Activated naive CD4-positive, alpha-beta T cell treated with anti-CD3 and anti-CD28 coated beads for 36 hours (primary cell): Measurements from ENCODE around the gene SYNGR3. TPM values are rescaled to one million over a fixed set of nuclear protein-coding genes. Genes with fewer than 3 reads are reported as not detected.

ENCODE experiments used
- CTCF ChIA-PET: fragments of 350-600 bp; sonication (Branson Sonifier 250); formaldehyde crosslinking; loops from one replicate; lab custom pipeline; 2021; ENCODE audit warnings: antibody characterized with exemption; lab: Charles Lee
- DNase-seq: peaks from one replicate; pipeline ENCODE4 v3.0.0-alpha.2; 2020
- H3K27ac Mint-ChIP-seq: one replicate; pipeline ENCODE4 v1.8.0; 2021; ENCODE audit warnings: mild to moderate bottlenecking, mixed read lengths
- H3K27me3 Mint-ChIP-seq: one replicate; pipeline ENCODE4 v1.8.0; 2021; ENCODE audit warnings: low read depth, mixed read lengths
- H3K36me3 Mint-ChIP-seq: one replicate; pipeline ENCODE4 v1.8.0; 2021; ENCODE audit warnings: low read depth, mixed read lengths
- H3K4me1 Mint-ChIP-seq: one replicate; pipeline ENCODE4 v1.8.0; 2021; ENCODE audit warnings: low read depth, mixed read lengths
- H3K4me3 Mint-ChIP-seq: one replicate; pipeline ENCODE4 v1.8.0; 2021; ENCODE audit warnings: mild to moderate bottlenecking, moderate library complexity, mixed read lengths
- H3K9me3 Mint-ChIP-seq: one replicate; pipeline ENCODE4 v1.8.0; 2021; ENCODE audit warnings: mixed read lengths
- intact Hi-C: fragments of 100-400 bp; cut with micrococcal nuclease; formaldehyde crosslinking; loops from one replicate; pipeline ENCODE4 v1.15.1; 2023
- total RNA-seq, 2 experiments: library from RNA; stranded (reverse); gene quantifications; one replicate each; pipeline ENCODE4 v1.2.3, GENCODE V29; 2021

The SYNGR3 gene
- total RNA-seq, 2 experiments from 2014 or later = 5.7 to 7.2 TPM

GRCh38 chr16:2002406-2003230 lies 12.8 kb downstream of the SYNGR3 start:
- intact Hi-C loops = no loop called here
- Mint-ChIP-seq H3K36me3 (peaks cover 26% of the 10 kb centered on the region), H3K27me3 (no peaks in the 10 kb centered on the region), H3K27ac (no peak overlapping the region), H3K4me3 (no peak overlapping the region), H3K9me3 (no peaks in the 10 kb centered on the region), H3K4me1 (peaks cover 28% of the 10 kb centered on the region)
- DNase-seq = no peak
- CTCF ChIA-PET = interaction anchor here (1.3 to 2.2 kb wide), 5 partner anchors 8 to 138 kb away, joined by 4 to 36 read pairs (median 4); partner anchors contain the start of genes MSRB1, NTHL1 and TSC2

- Mint-ChIP-seq H3K4me1 (peaks cover 31% of the 10 kb centered on the region), H3K27me3 (no peaks in the 10 kb centered on the region), H3K9me3 (no peaks in the 10 kb centered on the region), H3K27ac (no peak overlapping the region), H3K4me3 (no peak overlapping the region), H3K36me3 (peaks cover 32% of the 10 kb centered on the region)
- CTCF ChIA-PET = interaction anchor here (0.7 to 2.2 kb wide), 8 partner anchors 9 to 257 kb away, joined by 3 to 36 read pairs (median 4); partner anchors contain the start of genes MSRB1, NTHL1 and TSC2
- intact Hi-C loops = no loop called here
- DNase-seq = no peak
Measured at GRCh38 chr16:2003231-2003826, 13.6 kb downstream of the SYNGR3 start.

DNA sequence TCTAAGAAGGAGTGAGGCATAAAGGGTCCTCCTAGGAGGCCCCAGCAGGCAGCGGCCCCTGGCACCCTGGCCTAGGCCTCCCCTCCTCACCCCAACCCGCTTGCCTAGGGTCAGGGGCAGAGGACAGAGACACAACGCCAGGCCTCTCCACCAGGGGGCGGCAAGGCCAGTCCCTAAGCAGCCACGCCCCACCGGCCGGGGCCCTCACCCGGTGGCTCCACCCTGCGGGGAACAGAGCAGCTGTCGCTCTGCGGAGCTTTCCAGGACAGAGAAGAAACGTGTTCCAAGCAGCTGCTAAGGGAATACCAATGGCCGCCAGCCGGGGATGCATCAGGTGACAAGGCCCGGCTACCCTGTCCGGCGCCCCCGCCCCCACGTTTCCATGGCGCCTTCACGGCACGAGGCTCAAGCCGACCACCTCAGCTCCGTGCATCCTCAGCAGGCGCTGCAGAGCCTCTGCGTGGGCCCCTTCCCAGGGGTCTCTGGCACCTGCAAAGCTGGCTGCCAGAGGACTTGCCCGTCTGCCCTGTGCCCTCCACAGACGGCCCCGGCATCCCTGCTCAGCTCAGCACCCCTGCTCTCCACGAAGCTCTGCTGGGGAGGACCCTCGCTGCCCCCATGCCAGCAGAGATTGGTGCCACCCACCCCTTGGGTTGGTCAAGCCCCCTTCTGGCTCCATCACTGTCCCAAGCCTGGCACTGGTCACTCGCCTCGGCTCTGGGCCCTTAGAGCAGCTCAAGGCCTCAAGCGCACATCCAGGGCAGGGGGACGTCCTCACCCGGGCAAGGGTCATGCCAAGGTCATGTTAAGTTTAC lies 14.3 kb downstream of the SYNGR3 start:
- CTCF ChIA-PET = interaction anchor here (0.6 to 2.2 kb wide), 15 partner anchors 8 to 425 kb away, joined by 3 to 36 read pairs (median 4); partner anchors contain the start of genes GFER, MSRB1, NTHL1 and TSC2
- Mint-ChIP-seq H3K27ac (no peak overlapping the region), H3K4me3 (no peak overlapping the region), H3K36me3 (peaks cover 35% of the 10 kb centered on the region), H3K27me3 (no peaks in the 10 kb centered on the region), H3K4me1 (peaks cover 37% of the 10 kb centered on the region), H3K9me3 (no peaks in the 10 kb centered on the region)
- peak; percentile 90 for DNase-seq
- intact Hi-C loops = no loop called here

GRCh38 chr16:2004795-2005517 lies 15.2 kb downstream of the SYNGR3 start:
- no peak overlapping the region for H3K4me3 Mint-ChIP-seq
- intact Hi-C loops = loop anchor here (5.0 kb wide), 1 partner anchor 148 kb away; no protein-coding TSS in a partner anchor
- DNase-seq = no peak
- CTCF ChIA-PET = interaction anchor here (0.6 to 2.2 kb wide), 6 partner anchors 7 to 135 kb away, joined by 3 to 36 read pairs (median 5); no protein-coding TSS in a partner anchor
- no peaks in the 10 kb centered on the region for H3K9me3 Mint-ChIP-seq
- no peaks in the 10 kb centered on the region for H3K27me3 Mint-ChIP-seq
- H3K27ac Mint-ChIP-seq = no peak overlapping the region
- peaks cover 35% of the 10 kb centered on the region for H3K36me3 Mint-ChIP-seq
- peaks cover 37% of the 10 kb centered on the region for H3K4me1 Mint-ChIP-seq

- Mint-ChIP-seq H3K4me1 (peaks cover 42% of the 10 kb centered on the region), H3K36me3 (peaks cover 39% of the 10 kb centered on the region), H3K9me3 (no peaks in the 10 kb centered on the region), H3K27ac (no peak overlapping the region), H3K27me3 (no peaks in the 10 kb centered on the region), H3K4me3 (no peak overlapping the region)
- CTCF ChIA-PET = no interaction called here
- intact Hi-C loops = loop anchor here (5.0 kb wide), 1 partner anchor 148 kb away; no protein-coding TSS in a partner anchor
- no peak for DNase-seq
Measured at GRCh38 chr16:2005646-2006045, 15.9 kb downstream of the SYNGR3 start.

DNA sequence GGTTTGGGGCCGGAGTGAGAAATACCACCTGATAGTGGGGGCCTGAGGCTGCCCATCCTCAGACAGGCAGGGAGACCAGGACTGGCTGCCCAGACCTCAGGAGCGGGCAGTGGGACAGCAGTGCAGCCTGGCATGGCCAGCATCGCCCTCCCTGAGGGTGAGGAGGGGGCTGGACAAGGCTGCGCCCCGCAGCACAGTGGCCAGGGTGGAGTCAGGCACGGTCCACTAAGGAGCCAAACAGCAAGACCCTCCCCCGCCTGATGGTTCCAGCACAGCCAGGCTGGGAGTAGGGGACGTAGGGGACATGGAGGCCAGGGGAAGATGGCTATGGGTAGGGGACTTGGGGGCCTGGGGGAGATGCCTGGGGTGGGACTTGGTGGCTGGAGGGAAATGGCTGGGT lies 16.5 kb downstream of the SYNGR3 start:
- Mint-ChIP-seq H3K27me3 (no peaks in the 10 kb centered on the region), H3K36me3 (peaks cover 36% of the 10 kb centered on the region), H3K27ac (peak overlapping the region; percentile 46), H3K4me1 (peaks cover 42% of the 10 kb centered on the region), H3K4me3 (no peak overlapping the region), H3K9me3 (no peaks in the 10 kb centered on the region)
- CTCF ChIA-PET = no interaction called here
- DNase-seq = no peak
- intact Hi-C loops = loop anchor here (5.0 kb wide), 1 partner anchor 149 kb away; no protein-coding TSS in a partner anchor

DNA sequence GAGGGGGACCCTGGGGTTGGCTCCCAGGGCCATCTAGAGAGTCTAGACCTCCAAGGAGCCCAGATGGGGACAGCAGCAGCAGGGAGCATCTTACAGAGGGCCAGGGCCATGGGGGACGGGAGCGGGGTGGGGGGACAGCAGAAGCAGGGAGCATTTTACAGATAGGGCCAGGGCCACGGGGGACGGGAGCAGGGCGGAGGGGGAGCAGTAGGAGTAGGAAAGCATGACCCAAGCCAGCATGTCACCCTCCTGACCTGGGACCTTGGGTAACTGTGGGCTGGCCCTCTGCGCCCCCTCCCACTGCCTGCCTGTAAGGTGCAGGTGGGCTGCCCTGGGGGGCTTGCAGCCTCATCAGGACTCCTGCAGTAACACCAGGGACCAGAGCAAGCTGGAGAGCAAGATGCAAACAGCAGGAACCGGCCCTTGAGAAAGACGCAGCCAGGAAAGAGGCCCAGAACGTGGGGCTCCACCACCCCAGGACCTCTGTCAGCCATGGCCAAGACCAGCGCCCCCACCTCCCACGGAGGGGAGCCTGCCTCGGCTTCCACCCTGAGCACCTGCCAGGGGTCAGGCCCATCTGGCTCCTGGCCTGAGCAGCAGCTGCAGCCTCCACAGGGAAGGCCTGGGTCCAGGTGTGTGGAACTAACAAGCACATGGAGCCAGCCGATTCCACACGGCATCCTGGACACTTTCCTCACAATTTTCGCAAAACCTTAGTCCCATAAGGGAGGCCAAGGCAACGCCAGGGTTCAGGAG lies 17.5 kb downstream of the SYNGR3 start:
- Mint-ChIP-seq H3K27ac (peak overlapping the region; percentile 89), H3K36me3 (peaks cover 33% of the 10 kb centered on the region), H3K4me3 (peak overlapping the region; percentile 82), H3K4me1 (peaks cover 42% of the 10 kb centered on the region), H3K9me3 (no peaks in the 10 kb centered on the region), H3K27me3 (no peaks in the 10 kb centered on the region)
- CTCF ChIA-PET = interaction anchor here (0.6 to 1.3 kb wide), 4 partner anchors 9 to 141 kb away, joined by 3 to 4 read pairs (median 3); no protein-coding TSS in a partner anchor
- no peak for DNase-seq
- intact Hi-C loops = loop anchor here (5.0 kb wide), 1 partner anchor 150 kb away; no protein-coding TSS in a partner anchor

DNA sequence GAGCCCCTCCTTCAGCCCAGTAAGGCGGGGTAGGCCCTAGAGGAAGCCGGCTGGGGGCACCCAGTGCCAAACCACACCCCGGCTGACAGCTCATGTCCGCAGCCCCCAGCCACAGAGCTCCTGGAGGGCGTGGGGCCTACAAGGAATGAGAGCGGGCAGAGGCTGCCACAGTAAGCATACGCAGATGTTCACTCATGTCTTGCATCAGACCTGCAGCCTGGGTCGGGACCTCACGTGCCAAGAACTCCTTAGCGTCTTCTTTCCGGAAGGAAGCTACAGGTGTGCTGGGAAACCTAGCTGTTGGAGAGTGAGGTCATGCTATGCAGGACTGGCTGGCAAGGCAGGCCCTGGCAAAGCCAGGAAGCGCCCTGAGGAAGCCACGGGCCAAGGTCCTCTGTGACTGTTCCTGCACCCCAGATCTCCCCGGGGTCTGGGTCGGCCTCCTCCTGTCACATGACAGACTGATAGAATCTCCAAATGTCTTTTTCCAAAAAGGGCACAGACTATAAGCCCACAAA lies 18.3 kb downstream of the SYNGR3 start:
- H3K4me1 Mint-ChIP-seq = peaks cover 42% of the 10 kb centered on the region
- H3K27ac Mint-ChIP-seq = peak overlapping the region; percentile 89
- intact Hi-C loops = loop anchor here (2.0 to 5.0 kb wide), 2 partner anchors 43 to 151 kb away; partner anchors contain the start of gene RPS2
- peak overlapping the region; percentile 82 for H3K4me3 Mint-ChIP-seq
- no peaks in the 10 kb centered on the region for H3K27me3 Mint-ChIP-seq
- CTCF ChIA-PET = interaction anchor here (0.9 to 1.3 kb wide), 4 partner anchors 9 to 20 kb away, joined by 3 to 4 read pairs (median 3); no protein-coding TSS in a partner anchor
- H3K9me3 Mint-ChIP-seq = no peaks in the 10 kb centered on the region
- peak; percentile 62 for DNase-seq
- peaks cover 30% of the 10 kb centered on the region for H3K36me3 Mint-ChIP-seq

- H3K4me1 Mint-ChIP-seq = peaks cover 42% of the 10 kb centered on the region
- no peaks in the 10 kb centered on the region for H3K27me3 Mint-ChIP-seq
- no peaks in the 10 kb centered on the region for H3K9me3 Mint-ChIP-seq
- peak; percentile 77 for DNase-seq
- CTCF ChIA-PET = interaction anchor here (0.6 to 1.3 kb wide), 4 partner anchors 10 to 19 kb away, joined by 3 read pairs; no protein-coding TSS in a partner anchor
- intact Hi-C loops = loop anchor here (1.0 to 5.0 kb wide), 3 partner anchors 16 to 151 kb away; partner anchors contain the start of gene RPS2
- H3K27ac Mint-ChIP-seq = peak overlapping the region; percentile 89
- H3K4me3 Mint-ChIP-seq = peak overlapping the region; percentile 82
- peaks cover 30% of the 10 kb centered on the region for H3K36me3 Mint-ChIP-seq
Measured at GRCh38 chr16:2008631-2009163, 18.9 kb downstream of the SYNGR3 start.

- H3K27ac Mint-ChIP-seq = peak overlapping the region; percentile 89
- no peaks in the 10 kb centered on the region for H3K9me3 Mint-ChIP-seq
- intact Hi-C loops = loop anchor here (1.0 to 5.0 kb wide), 3 partner anchors 17 to 152 kb away; partner anchors contain the start of gene RPS2
- H3K36me3 Mint-ChIP-seq = peaks cover 30% of the 10 kb centered on the region
- DNase-seq = no peak
- no peaks in the 10 kb centered on the region for H3K27me3 Mint-ChIP-seq
- H3K4me3 Mint-ChIP-seq = peak overlapping the region; percentile 82
- peaks cover 42% of the 10 kb centered on the region for H3K4me1 Mint-ChIP-seq
- CTCF ChIA-PET = interaction anchor here (0.6 to 1.0 kb wide), 2 partner anchors 12 to 19 kb away, joined by 3 read pairs; no protein-coding TSS in a partner anchor
Measured at GRCh38 chr16:2009164-2009711, 19.5 kb downstream of the SYNGR3 start.
